HEK293 (cell line): ENCODE results near the gene ICAM1.

Source experiments
- CTCF ChIA-PET: fragments of 350-600 bp; formaldehyde crosslinking; extraction: SDS; loops from one replicate; lab custom pipeline; 2021; ENCODE audit warnings: antibody characterized with exemption; lab: Yijun Ruan, JAX
- POLR2A ChIA-PET: fragments of 300-600 bp; formaldehyde crosslinking; extraction: SDS; loops from one replicate; lab custom pipeline; 2020; ENCODE audit warnings: antibody characterized with exemption, inconsistent platforms; lab: Yijun Ruan, JAX
- H3K27ac ChIP-seq: fragments of 200-500 bp; sonication (Bioruptor generic); 2 replicates; pipeline ENCODE4 v1.5.1; 2014; ENCODE audit warnings: low read depth, low read length, control low read depth, inconsistent platforms; ENCODE audit errors: extremely low read depth
- H3K36me3 ChIP-seq, 2 experiments: fragments of 200-500 bp in 1 of 2; sonication (Bioruptor generic) in 1 of 2; 1 replicate in 1 of 2; 2 replicates in 1 of 2; pipeline ENCODE4 v1.5.1; 2014 to 2017; ENCODE audit warnings: inconsistent platforms in 2 of 2, low read length in 2 of 2; ENCODE audit not compliant: control insufficient read depth in 2 of 2, insufficient read depth in 1 of 2
- H3K4me1 ChIP-seq: fragments of 200-500 bp; sonication (Bioruptor generic); 2 replicates; pipeline ENCODE4 v1.5.1; 2014; ENCODE audit warnings: mild to moderate bottlenecking, low read length, inconsistent platforms; ENCODE audit not compliant: control insufficient read depth, insufficient read depth
- H3K4me3 ChIP-seq: 2 replicates; pipeline ENCODE4 v1.5.1; 2011; ENCODE audit warnings: low read depth, mild to moderate bottlenecking, control low read depth, low read length, moderate library complexity
- H3K9me3 ChIP-seq: fragments of 200-500 bp; sonication (Bioruptor generic); 2 replicates; pipeline ENCODE4 v1.5.1; 2014; ENCODE audit warnings: low read depth, low read length, inconsistent platforms; ENCODE audit not compliant: control insufficient read depth, insufficient read depth
- BCL11B ChIP-seq: fragments of 450-650 bp; formaldehyde crosslinking; IDR thresholded peaks from 2 replicates; pipeline ENCODE4 v1.5.1; 2016; ENCODE audit warnings: low read depth, missing biosample characterization, missing genetic modification characterization
- HOXD13 ChIP-seq: sonication (generic); formaldehyde crosslinking; IDR thresholded peaks from 2 replicates; pipeline ENCODE4 v1.8.0; 2022; ENCODE audit warnings: missing genetic modification reagents, borderline replicate concordance
- KLF7 ChIP-seq: fragments of 450-650 bp; formaldehyde crosslinking; IDR thresholded peaks from 2 replicates; pipeline ENCODE4 v1.5.1; 2016; ENCODE audit warnings: missing biosample characterization, missing genetic modification characterization, borderline replicate concordance
- PRDM2 ChIP-seq: fragments of 450-650 bp; formaldehyde crosslinking; IDR thresholded peaks from 2 replicates; pipeline ENCODE4 v1.5.1; 2016; ENCODE audit warnings: missing biosample characterization, missing genetic modification characterization, borderline replicate concordance
- SCRT1 ChIP-seq: fragments of 450-650 bp; formaldehyde crosslinking; IDR thresholded peaks from 2 replicates; pipeline ENCODE4 v1.5.1; 2016; ENCODE audit warnings: missing biosample characterization, missing genetic modification characterization, borderline replicate concordance
- SP3 ChIP-seq: fragments of 450-650 bp; formaldehyde crosslinking; IDR thresholded peaks from 2 replicates; pipeline ENCODE4 v1.5.1; 2016; ENCODE audit warnings: missing biosample characterization, missing genetic modification characterization
- ZEB2 ChIP-seq: fragments of 450-650 bp; formaldehyde crosslinking; IDR thresholded peaks from 2 replicates; pipeline ENCODE4 v1.5.1; 2016; ENCODE audit warnings: missing biosample characterization, missing genetic modification characterization
- ZFHX2 ChIP-seq: fragments of 450-650 bp; formaldehyde crosslinking; conservative IDR thresholded peaks from 2 replicates; pipeline ENCODE4 v1.5.1; 2016; ENCODE audit warnings: missing biosample characterization, missing genetic modification characterization
- ZNF133 ChIP-seq: fragments of 450-650 bp; formaldehyde crosslinking; IDR thresholded peaks from 2 replicates; pipeline ENCODE4 v1.5.1; 2016; ENCODE audit warnings: missing biosample characterization, missing genetic modification characterization
- ZNF175 ChIP-seq: fragments of 450-650 bp; formaldehyde crosslinking; IDR thresholded peaks from 2 replicates; pipeline ENCODE4 v1.5.1; 2016; ENCODE audit warnings: missing biosample characterization, missing genetic modification characterization
- ZNF266 ChIP-seq: fragments of 450-650 bp; formaldehyde crosslinking; IDR thresholded peaks from 2 replicates; pipeline ENCODE4 v1.5.1; 2016; ENCODE audit warnings: missing biosample characterization, missing genetic modification characterization, low read depth
- ZNF280D ChIP-seq: fragments of 450-650 bp; formaldehyde crosslinking; IDR thresholded peaks from 2 replicates; pipeline ENCODE4 v1.5.1; 2016; ENCODE audit warnings: missing biosample characterization, missing genetic modification characterization
- ZNF311 ChIP-seq: fragments of 450-650 bp; formaldehyde crosslinking; IDR thresholded peaks from 2 replicates; pipeline ENCODE4 v1.5.1; 2017; ENCODE audit warnings: missing biosample characterization, missing genetic modification characterization, borderline replicate concordance
- ZNF416 ChIP-seq: fragments of 450-650 bp; formaldehyde crosslinking; IDR thresholded peaks from 2 replicates; pipeline ENCODE4 v1.5.1; 2016; ENCODE audit warnings: missing biosample characterization, missing genetic modification characterization
- ZNF423 ChIP-seq: fragments of 450-650 bp; formaldehyde crosslinking; IDR thresholded peaks from 2 replicates; pipeline ENCODE4 v1.5.1; 2016; ENCODE audit warnings: missing biosample characterization, missing genetic modification characterization
- ZNF510 ChIP-seq: fragments of 450-650 bp; formaldehyde crosslinking; IDR thresholded peaks from 2 replicates; pipeline ENCODE4 v1.5.1; 2018; ENCODE audit warnings: mild to moderate bottlenecking, missing genetic modification characterization, missing biosample characterization; ENCODE audit not compliant: insufficient replicate concordance
- ZNF514 ChIP-seq: fragments of 450-650 bp; formaldehyde crosslinking; IDR thresholded peaks from 2 replicates; pipeline ENCODE4 v1.5.1; 2016; ENCODE audit warnings: missing biosample characterization, missing genetic modification characterization
- ZNF585B ChIP-seq: fragments of 450-650 bp; formaldehyde crosslinking; IDR thresholded peaks from 2 replicates; pipeline ENCODE4 v1.5.1; 2016; ENCODE audit warnings: missing biosample characterization, missing genetic modification characterization
- ZNF639 ChIP-seq: fragments of 450-650 bp; formaldehyde crosslinking; IDR thresholded peaks from 2 replicates; pipeline ENCODE4 v1.5.1; 2016; ENCODE audit warnings: missing biosample characterization, missing genetic modification characterization
- ZNF701 ChIP-seq: fragments of 450-650 bp; formaldehyde crosslinking; IDR thresholded peaks from 2 replicates; pipeline ENCODE4 v1.5.1; 2016; ENCODE audit warnings: missing biosample characterization, missing genetic modification characterization
- ZNF792 ChIP-seq: fragments of 450-650 bp; formaldehyde crosslinking; IDR thresholded peaks from 2 replicates; pipeline ENCODE4 v1.5.1; 2016; ENCODE audit warnings: missing biosample characterization, missing genetic modification characterization
- TF ChIP-seq, protein P1 (sequence below): fragments of 450-650 bp; formaldehyde crosslinking; IDR thresholded peaks from 2 replicates; pipeline ENCODE4 v1.5.1; 2016; ENCODE audit warnings: missing biosample characterization, missing genetic modification characterization

The ICAM1 gene

DNA sequence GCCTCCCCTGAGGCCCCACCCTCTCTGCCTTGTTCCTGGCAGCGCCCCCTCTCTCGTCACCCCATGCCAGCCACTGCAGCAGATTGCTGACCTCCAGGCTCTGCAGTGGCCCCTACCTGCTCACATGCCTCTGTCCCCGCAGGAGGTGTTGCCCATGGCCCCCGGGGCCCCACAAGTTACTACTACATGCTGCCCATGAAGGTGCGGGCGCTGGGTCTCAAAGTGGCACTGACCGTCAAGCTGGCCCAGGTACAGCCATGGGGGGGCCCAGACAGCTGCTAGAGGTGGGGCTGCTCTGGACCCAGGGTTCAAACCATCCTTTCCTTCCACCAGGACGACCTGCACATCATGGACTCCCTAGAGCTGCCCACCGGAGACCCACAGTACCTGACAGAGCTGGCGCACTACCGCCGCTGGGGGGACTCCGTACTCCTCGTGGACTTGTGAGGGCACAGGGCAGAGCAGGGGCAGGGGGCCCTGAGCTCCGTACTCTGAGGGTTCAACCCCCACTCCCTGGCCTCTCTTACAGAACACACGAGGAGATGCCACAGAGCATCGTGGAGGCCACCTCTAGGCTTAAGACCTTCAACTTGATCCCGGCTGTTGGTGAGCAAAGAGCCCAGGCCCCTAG lies 12.7 kb upstream of the ICAM1 start:
- H3K4me1 ChIP-seq, result no peaks in the 10 kb centered on the region
- H3K9me3 ChIP-seq, result no peaks in the 10 kb centered on the region
- ChIA-PET POLR2A (interaction anchor here (0.6 to 2.7 kb wide), 9 partner anchors 8 to 162 kb away, joined by 4 to 24 read pairs (median 5); partner anchors contain the start of genes CDC37, DNMT1, ICAM5 and TYK2), CTCF (interaction anchor here (0.5 to 7.9 kb wide), 25 partner anchors 8 to 327 kb away, joined by 3 to 141 read pairs (median 4); partner anchors contain the start of genes FDX2, ICAM1, MRPL4 and RAVER1)
- H3K4me3 ChIP-seq, result no peak overlapping the region
- H3K36me3 ChIP-seq, result peaks cover 25 to 64% of the 10 kb centered on the region in 2 experiments; a peak in 2 of 3 replicates
- no peak for TF ChIP-seq KLF7 (tag by site-specific recombination)
- TF ChIP-seq ZFHX2 (tag by site-specific recombination), result no peak
- no peak for TF ChIP-seq BCL11B (tag by site-specific recombination)
- TF ChIP-seq ZNF792 (tag by site-specific recombination), result no peak
- no peak for TF ChIP-seq ZNF175
- no peak for TF ChIP-seq ZNF514
- TF ChIP-seq ZNF266, result no peak
- no peak for TF ChIP-seq ZNF701 (tag by site-specific recombination)
- TF ChIP-seq SCRT1 (tag by site-specific recombination), result no peak
- TF ChIP-seq ZNF133, result no peak
- TF ChIP-seq HOXD13, result no peak
- no peak for TF ChIP-seq PRDM2 (tag by site-specific recombination)
- no peak overlapping the region for H3K27ac ChIP-seq

- Histone ChIP-seq H3K36me3 (peaks cover 18 to 54% of the 10 kb centered on the region in 2 experiments; a peak in 2 of 3 replicates), H3K9me3 (no peaks in the 10 kb centered on the region), H3K4me1 (no peaks in the 10 kb centered on the region), H3K27ac (no peak overlapping the region), H3K4me3 (no peak overlapping the region)
- POLR2A ChIA-PET, result interaction anchor here (0.8 to 2.7 kb wide), 12 partner anchors 9 to 163 kb away, joined by 3 to 24 read pairs (median 4); partner anchors contain the start of genes CDC37, DNMT1, ICAM5 and TYK2
- CTCF ChIA-PET, result interaction anchor here (0.6 to 7.9 kb wide), 39 partner anchors 9 to 328 kb away, joined by 3 to 141 read pairs (median 4); partner anchors contain the start of genes FDX2, ICAM1, MRPL4 and PPAN
- TF ChIP-seq SP3 (tag by site-specific recombination) (no peak), ZNF280D (tag by site-specific recombination) (no peak), ZNF416 (no peak), ZEB2 (tag by site-specific recombination) (peak; percentile 55; the same call in 1 of the 2 replicates), ZNF423 (tag by site-specific recombination) (no peak), ZNF510 (tag by site-specific recombination) (no peak), ZNF585B (tag by site-specific recombination) (no peak), ZNF639 (tag by site-specific recombination) (0 out of 2 replicates have a peak, but pooled peaks have one; percentile 65), ZNF311 (tag by site-specific recombination) (no peak)
- TF ChIP-seq, protein P1, sequence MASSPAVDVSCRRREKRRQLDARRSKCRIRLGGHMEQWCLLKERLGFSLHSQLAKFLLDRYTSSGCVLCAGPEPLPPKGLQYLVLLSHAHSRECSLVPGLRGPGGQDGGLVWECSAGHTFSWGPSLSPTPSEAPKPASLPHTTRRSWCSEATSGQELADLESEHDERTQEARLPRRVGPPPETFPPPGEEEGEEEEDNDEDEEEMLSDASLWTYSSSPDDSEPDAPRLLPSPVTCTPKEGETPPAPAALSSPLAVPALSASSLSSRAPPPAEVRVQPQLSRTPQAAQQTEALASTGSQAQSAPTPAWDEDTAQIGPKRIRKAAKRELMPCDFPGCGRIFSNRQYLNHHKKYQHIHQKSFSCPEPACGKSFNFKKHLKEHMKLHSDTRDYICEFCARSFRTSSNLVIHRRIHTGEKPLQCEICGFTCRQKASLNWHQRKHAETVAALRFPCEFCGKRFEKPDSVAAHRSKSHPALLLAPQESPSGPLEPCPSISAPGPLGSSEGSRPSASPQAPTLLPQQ (tag by site-specific recombination), result no peak
Measured at GRCh38 chr19:10259162-10259905, 11.6 kb upstream of the ICAM1 start.
